Stomach (tissue), 4 donors: ENCODE data around the gene POLR1H.

Experiments used
- POLR2A ChIP-seq, 4 donors: fragments of 450-650 bp; IDR thresholded peaks; one replicate each; pipeline ENCODE4 v1.6.1; 2016; ENCODE audit warnings: antibody characterized with exemption in 4 of 4, control low read depth in 2 of 4, mild to moderate bottlenecking in 1 of 4, moderate library complexity in 1 of 4
- POLR2AphosphoS5 ChIP-seq, 3 donors: sonication (generic); formaldehyde crosslinking; IDR thresholded peaks; one replicate each; pipeline ENCODE4 v1.6.1; 2016; ENCODE audit warnings: antibody characterized with exemption in 3 of 3

- TF ChIP-seq POLR2A (IDR thresholded peaks at IDR 0.05) (no peak), POLR2AphosphoS5 (IDR thresholded peaks at IDR 0.05) (no peak)
These were observed 25.3 kb upstream of the POLR1H start for GRCh38 chr6:30035784-30036183.
